Epithelial cell of proximal tubule (primary cell): ENCODE results near the gene DYNC1I2. TPM values are rescaled to one million over a fixed set of nuclear protein-coding genes. Genes with fewer than 3 reads are reported as not detected.

ENCODE experiments used
- DNase-seq: peaks from one replicate; pipeline ENCODE4 v3.0.0-alpha.2; 2011; ENCODE audit warnings: low read depth
- H3K4me3 ChIP-seq: 2 replicates; pipeline ENCODE4 v1.5.1; 2011; ENCODE audit warnings: low read depth, mild to moderate bottlenecking, low read length
- CTCF ChIP-seq: conservative IDR thresholded peaks from 2 replicates; pipeline ENCODE4 v1.5.1; 2012; ENCODE audit warnings: low read depth, mild to moderate bottlenecking, low read length
- total RNA-seq: library from RNA; depleted of rRNA; stranded (reverse); fragments of >200 nt; gene quantifications from 2 replicates; pipeline ENCODE4 v1.2.3, GENCODE V29; 2015

Gene DYNC1I2
- total RNA-seq, 1 donor from 2014 or later, result 146 TPM

DNA sequence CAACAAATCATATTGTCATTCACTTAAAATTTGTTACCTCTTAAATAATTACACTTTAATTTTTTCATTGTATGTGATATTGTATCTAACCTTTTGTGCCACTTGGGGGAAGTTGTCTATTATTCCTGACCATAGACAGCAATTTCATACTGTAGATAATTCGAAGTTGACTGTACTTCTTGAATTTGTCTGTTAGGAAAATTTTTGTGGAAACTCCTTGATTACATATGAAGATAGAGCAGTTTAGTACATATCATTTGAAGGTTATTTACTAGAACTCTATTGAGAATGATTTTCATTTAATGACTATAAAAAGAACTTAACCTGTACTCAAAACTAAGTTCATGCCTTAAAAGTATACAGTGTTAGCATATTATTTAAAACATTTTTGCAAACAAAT, 5.1 kb downstream of the DYNC1I2 start:
- no peak for DNase-seq
- TF ChIP-seq CTCF, result no peak
- H3K4me3 ChIP-seq, result no peak overlapping the region

DNA sequence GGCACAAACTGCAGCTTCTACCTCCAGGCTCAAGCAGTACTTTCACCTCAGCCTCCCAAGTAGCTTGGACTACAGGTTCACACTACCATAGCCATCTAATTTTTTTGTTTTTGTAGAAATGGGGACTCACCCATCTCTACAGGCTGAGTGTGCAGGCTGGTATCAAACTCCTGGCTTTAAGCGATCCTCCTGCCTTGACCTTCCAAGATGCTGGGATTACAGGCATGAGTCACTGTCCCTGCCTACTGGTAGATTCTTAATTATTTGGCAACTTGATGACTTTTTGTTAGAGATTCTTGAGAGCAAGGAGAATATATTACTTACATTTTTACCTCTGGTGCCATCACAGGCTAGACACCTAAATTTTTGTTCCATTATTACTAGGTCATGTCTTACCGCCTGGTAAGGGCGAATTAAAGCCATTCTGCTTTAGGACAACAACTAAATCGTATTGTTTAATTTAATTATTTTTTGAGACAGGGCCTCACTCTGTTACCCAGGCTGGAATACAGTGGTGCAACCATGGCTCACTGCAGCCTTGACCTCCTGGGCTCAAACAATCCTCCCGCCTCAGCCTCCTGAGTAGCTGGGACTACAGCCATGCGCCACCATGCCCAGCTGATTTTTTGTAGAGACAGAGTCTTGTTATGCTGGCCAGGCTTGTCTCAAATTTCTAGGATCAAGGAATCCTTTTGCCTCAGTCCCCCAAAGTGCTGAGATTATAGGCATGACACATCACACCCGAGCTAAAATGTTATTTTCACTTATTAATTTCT, 15.7 kb downstream of the DYNC1I2 start:
- no peak for DNase-seq
- no peak for TF ChIP-seq CTCF
- no peak overlapping the region for H3K4me3 ChIP-seq

DNA sequence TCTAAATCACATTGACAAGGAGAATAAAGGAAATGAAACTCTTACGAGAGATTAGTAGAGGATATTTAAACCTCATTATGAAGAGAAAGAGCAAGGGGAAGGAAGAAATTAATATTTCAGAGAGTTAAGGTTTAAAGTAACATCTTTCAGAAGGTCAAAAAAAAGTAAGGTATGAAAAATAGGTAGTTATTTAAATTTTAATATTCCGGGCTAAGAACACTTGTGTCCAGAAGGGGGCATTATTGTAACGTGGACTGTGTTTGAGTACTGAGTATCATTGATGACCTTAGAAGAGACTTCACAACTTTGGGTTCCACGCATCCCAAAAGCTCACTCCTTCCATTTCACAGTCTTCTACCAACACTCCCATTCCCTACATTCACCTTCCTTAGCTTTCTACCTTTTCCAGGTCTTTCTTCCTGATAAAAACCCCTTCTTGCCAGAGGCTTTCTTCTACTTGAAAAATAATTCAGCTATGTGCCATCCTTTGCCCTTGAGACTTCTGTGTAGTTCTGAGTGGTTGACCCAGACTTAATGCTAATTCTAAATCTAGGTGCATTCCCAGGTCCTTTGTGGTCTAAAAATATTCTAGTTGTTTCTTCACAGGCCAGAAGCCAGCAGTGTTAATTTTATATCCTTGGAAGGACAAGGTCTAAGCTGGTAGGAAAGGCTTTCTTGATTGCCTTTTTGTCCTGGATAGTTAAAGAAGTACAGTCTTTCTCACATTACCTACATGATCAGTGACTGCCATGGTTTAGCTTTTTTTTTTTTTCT, 16.5 kb downstream of the DYNC1I2 start:
- no peak for DNase-seq
- peak; percentile 51 for TF ChIP-seq CTCF
- no peak overlapping the region for H3K4me3 ChIP-seq

- no peak overlapping the region for H3K4me3 ChIP-seq
- no peak for DNase-seq
- peak; percentile 33 for TF ChIP-seq CTCF
Measured at GRCh38 chr2:171706152-171706803, 19.0 kb downstream of the DYNC1I2 start.

DNA sequence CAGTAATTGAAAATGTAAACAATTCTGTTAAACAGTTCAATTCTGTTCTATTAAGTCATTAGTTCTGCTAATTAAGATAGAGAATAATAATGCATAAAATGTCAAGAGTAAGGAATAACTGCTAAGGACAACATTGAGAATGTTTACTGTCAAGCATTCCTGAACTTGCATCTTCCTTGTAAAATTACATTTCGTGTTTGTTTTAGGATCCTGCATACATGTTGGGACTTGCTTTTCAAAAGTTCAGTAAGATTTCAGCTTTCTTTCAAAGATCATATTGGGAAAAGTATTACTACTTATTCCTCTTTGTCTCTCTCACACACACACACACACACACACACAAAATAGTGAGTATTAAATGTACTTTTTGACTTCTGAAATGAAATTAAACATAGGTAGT, 20.5 kb downstream of the DYNC1I2 start:
- no peak for DNase-seq
- no peak overlapping the region for H3K4me3 ChIP-seq
- TF ChIP-seq CTCF, result no peak

GRCh38 chr2:171709011-171709685, 21.9 kb downstream of the DYNC1I2 start:
- DNase-seq, result no peak
- no peak for TF ChIP-seq CTCF
- no peak overlapping the region for H3K4me3 ChIP-seq
